Measurements from ENCODE around the gene SNORC.

DNA sequence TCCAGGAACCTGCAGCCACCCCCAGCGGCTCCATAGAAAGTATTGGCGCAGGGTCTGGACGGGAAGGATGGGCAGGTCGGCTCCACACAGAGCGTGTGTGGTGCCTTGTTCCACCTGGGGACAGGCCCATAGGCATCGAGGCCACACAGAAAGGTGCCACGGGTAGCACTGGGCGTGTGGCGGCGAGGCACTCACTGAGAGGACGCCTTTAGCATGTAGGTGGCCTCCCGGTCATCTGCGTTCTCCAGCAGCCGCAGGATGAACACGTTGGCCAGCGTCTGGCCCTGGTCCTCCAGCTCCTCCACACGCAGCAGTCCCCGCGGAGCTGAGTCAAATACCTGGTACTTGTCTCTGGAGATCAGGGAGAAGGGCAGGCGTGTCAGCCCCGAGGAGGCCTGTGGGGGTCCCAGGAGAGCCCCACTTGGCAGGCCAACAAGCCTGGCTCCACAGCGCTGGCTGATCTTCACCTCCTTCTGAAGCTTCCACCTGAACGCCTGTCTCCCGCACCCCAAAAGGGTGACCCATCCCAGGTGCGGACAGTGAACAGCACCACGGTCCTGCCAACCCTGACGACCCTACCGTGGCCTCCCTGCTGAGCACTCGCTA, 13.2 kb downstream of the SNORC start:
- TF ChIP-seq CTCF (IDR thresholded peaks at IDR 0.05) (no peak), EZH2 (IDR thresholded peaks at IDR 0.05; ENCODE audit: borderline replicate concordance, insufficient read depth, low read depth, low read length, poor library complexity, severe bottlenecking) (no peak)
